KOPT-K1 (cell line): ENCODE measurements around the gene SNTG2.
"Not testable (repeated sequence)": the region's sequence is repeated elsewhere in the genome, so short reads cannot be mapped to it uniquely, and the experiment has no call there.

Experiments
- H3K27ac ChIP-seq: fragments of 200-600 bp; sonication (generic); 2 replicates; pipeline ENCODE4 v1.5.1; 2016; ENCODE audit warnings: antibody characterized with exemption, mild to moderate bottlenecking, low read depth, low read length; ENCODE audit not compliant: poor library complexity, severe bottlenecking
- H3K36me3 ChIP-seq: fragments of 200-600 bp; sonication (generic); 2 replicates; pipeline ENCODE4 v1.5.1; 2017; ENCODE audit warnings: antibody characterized with exemption, mild to moderate bottlenecking, low read length, moderate library complexity; ENCODE audit not compliant: insufficient read depth
- H3K9me3 ChIP-seq: fragments of 200-600 bp; sonication (generic); 2 replicates; pipeline ENCODE4 v1.5.1; 2017; ENCODE audit warnings: antibody characterized with exemption, low read length, mild to moderate bottlenecking; ENCODE audit not compliant: insufficient read depth, poor library complexity, severe bottlenecking

The SNTG2 gene

DNA sequence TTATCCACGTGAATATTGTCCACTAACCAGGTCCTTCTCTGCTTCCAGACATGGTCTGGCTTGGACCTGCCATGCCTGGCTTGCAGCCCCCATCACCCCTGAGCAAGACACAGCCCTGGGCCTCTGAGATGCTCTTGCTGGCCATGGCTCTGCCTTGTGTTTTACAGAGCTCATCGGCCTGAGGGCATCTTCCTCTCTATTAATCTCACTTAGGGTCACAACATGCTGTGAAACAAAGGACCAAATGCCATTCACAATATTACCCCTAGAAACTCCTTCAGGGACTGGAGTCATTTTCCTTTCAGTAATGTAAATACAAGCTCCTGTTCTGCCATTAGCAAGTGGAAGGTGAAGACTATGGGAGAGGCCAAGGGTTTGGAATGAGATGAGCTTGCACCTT is 455.8 kb downstream of the SNTG2 start:
- Histone ChIP-seq H3K36me3 (no peaks in the 10 kb centered on the region), H3K9me3 (peaks cover 8% of the 10 kb centered on the region), H3K27ac (no peak overlapping the region)

DNA sequence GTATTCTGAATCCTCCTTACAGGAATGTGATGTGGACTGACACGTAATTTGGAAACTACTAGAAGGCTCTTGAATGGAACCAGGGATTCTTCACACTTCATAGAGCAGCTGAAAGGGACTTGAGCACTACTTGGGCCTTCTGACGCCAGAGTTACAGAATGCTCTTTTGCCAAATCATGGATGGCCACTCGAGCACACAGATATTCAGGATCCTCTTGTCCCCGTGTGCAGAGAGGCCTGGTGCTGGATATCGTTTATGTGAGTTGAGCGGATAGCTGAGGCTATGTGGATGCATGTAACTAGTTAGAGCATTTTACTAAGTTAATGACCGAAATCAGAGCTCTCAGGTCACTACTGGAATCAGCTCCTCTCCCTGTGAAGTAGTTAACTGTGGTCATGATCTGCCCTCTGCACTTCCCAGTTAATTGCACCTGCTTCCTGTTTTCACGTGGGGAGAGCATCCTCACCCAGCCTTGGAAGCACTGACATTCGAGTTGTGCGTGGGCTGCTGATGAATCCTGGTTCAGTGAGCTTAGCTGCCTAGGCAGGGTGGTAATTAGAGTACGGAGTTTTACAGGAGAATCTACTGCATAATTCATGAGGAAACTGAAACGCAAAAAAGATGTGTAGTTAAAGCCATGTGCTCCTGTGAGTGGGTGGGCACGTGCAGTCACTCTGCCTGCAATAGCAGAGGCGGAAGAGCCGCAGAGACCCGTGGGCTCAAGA is 457.5 kb downstream of the SNTG2 start:
- Histone ChIP-seq H3K9me3 (no peaks in the 10 kb centered on the region), H3K27ac (no peak overlapping the region), H3K36me3 (no peaks in the 10 kb centered on the region)

DNA sequence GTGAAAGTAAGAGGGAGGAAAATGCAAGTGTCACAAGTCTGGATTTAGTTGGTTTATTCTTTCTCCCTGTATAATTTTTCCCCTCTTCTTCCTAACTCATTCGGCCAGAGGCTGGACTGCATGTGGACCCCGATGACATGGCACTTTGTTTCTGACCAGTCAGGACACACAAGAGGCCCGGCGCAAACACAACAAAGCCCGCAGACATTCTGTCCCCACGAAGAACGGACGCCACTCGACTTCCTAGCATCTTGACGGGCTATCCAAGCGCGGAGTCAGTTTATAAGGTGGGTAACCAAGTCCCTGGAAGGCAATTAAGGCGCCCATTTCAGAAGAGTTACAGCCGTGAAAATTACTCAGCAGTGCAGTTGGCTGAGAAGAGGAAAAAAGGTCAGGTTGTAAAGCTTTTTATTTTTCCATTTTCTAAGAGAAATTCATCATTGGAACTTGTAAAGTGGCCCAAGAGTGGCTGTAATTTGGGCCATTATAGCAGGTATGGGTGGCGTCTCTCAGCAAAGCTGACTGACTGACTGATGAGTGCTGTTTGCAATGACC is 462.6 kb downstream of the SNTG2 start, which contains the start of gene TPO:
Gene TPO (plus strand): TSS at position 308 of the 555 bp plus-strand sequence. CDS start 946 bp downstream, outside the sequence.
- H3K27ac ChIP-seq = no peak within 1 kb of the TSS
- no peaks in the 10 kb centered on the region for H3K9me3 ChIP-seq
- H3K36me3 ChIP-seq = no peaks in the 10 kb centered on the region

DNA sequence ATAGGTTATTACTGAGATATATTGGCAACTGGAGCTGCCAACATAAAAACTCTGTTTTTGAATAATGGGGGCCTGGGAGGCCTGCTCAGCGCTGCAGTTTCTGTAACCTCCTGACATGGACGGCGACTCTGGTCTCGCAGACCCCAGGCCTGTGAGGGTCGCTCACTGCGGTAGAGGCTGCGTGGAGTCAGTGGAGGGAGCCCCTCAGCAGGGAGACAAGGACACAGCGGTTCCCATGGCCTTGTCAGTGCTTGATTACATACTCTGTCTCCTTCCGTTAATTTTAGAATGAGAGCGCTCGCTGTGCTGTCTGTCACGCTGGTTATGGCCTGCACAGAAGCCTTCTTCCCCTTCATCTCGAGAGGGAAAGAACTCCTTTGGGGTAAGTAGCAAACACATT is 463.5 kb downstream of the SNTG2 start:
- Histone ChIP-seq H3K36me3 (no peaks in the 10 kb centered on the region), H3K27ac (no peak overlapping the region), H3K9me3 (no peaks in the 10 kb centered on the region)

DNA sequence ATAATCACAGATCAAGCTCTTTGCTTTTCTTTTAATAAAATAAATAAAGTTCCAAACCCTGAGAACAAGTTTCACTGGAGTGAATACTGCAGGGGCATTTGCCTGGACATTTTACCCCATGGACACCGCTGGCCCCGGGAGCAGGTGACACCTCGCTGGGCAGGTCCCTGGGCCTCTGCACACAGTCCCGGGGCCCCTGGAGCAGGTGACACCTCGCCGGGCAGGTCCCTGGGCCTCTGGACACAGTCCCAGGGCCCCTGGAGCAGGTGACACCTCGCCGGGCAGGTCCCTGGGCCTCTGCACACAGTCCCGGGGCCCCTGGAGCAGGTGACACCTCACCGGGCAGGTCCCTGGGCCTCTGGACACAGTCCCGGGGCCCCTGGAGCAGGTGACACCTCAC is 464.3 kb downstream of the SNTG2 start:
- H3K36me3 ChIP-seq, H3K9me3 ChIP-seq, H3K27ac ChIP-seq: not testable (repeated sequence)

DNA sequence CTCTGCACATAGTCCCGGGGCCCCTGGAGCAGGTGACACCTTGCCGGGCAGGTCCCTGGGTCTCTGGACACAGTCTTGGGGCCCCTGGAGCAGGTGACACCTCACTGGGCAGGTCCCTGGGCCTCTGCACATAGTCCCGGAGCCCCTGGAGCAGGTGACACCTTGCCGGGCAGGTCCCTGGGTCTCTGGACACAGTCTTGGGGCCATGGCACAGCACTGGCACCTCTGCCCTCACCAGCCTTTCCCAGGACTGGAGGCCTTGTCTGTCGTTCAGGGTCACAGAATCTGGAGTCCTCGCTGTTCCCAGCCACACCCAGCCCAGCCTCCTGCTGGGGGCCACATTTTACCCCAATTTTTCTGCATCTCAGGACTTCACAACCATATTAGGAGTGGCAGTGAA is 464.9 kb downstream of the SNTG2 start:
- H3K9me3 ChIP-seq = no peaks in the 10 kb centered on the region
- H3K27ac ChIP-seq = no peak overlapping the region
- no peaks in the 10 kb centered on the region for H3K36me3 ChIP-seq
